ENCODE measurements around the gene CAT. TPM values are rescaled to one million over a fixed set of nuclear protein-coding genes. Genes with fewer than 3 reads are reported as not detected.

The CAT gene
- total RNA-seq, 4 donors from 2014 or later: 107 to 150 (median 128) TPM

DNA sequence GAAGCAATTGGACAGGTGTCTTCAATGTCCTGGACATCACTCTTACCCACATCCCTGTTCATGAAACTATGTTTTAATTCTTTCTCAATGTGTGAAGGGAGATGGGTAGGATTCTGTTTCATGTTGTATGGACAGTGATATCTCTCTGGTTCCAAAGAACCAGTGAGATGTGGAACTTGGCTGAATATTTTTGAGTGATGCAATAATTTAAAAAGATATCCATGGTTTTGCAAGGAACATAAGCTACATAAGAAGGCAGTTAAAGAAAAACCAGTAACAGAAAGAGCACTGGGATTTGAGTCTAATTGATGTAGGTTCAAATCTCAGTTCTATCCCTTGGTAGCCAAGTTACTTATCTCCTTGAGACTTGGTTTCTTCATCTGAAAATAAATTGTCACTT, 82.5 kb downstream of the CAT start:
- Histone ChIP-seq H3K36me3 (no peaks in the 10 kb centered on the region), H3K9me3 (no peaks in the 10 kb centered on the region), H3K4me1 (no peaks in the 10 kb centered on the region), H3K27me3 (no peaks in the 10 kb centered on the region), H3K4me3 (no peak overlapping the region), H3K27ac (no peak overlapping the region)
- DNase-seq (no peak), ATAC-seq (no peak)
- intact Hi-C loops (cut with DNase I; ENCODE audit: low total_unique reads) (no loop called here), in situ Hi-C loops (cut with MboI; ENCODE audit: low sequenced_read_pairs in 4 of 4) (no loop called here)
- TF ChIP-seq, protein P1, sequence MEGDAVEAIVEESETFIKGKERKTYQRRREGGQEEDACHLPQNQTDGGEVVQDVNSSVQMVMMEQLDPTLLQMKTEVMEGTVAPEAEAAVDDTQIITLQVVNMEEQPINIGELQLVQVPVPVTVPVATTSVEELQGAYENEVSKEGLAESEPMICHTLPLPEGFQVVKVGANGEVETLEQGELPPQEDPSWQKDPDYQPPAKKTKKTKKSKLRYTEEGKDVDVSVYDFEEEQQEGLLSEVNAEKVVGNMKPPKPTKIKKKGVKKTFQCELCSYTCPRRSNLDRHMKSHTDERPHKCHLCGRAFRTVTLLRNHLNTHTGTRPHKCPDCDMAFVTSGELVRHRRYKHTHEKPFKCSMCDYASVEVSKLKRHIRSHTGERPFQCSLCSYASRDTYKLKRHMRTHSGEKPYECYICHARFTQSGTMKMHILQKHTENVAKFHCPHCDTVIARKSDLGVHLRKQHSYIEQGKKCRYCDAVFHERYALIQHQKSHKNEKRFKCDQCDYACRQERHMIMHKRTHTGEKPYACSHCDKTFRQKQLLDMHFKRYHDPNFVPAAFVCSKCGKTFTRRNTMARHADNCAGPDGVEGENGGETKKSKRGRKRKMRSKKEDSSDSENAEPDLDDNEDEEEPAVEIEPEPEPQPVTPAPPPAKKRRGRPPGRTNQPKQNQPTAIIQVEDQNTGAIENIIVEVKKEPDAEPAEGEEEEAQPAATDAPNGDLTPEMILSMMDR (IDR thresholded peaks at IDR 0.05 in 4 of 5, conservative IDR thresholded peaks at IDR 0.05 in 1 of 5): no peak
- no peak for TF ChIP-seq POLR2A (IDR thresholded peaks at IDR 0.05)

Other genes with a start within 250 kb of the CAT start
- 10 to 100 TPM in 2 of 4 donors, 1 to 10 TPM in 2; 8.8 to 30.7 (median 12.2) TPM for gene ABTB2, start 80.9 kb upstream of the CAT start, total RNA-seq
- not detected for gene ELF5, start 74.9 kb downstream of the CAT start, total RNA-seq
- gene EHF, start 182.2 kb downstream of the CAT start, total RNA-seq: under 1 TPM in 2 of 4 donors, not detected in 2; 0.09 to 0.85 TPM

Measured in gastrocnemius medialis (tissue), 4 donors.